ENCODE measurements around the gene SUFU. TPM values are rescaled to one million over a fixed set of nuclear protein-coding genes. Genes with fewer than 3 reads are reported as not detected.

Gene SUFU
- total and polyA plus RNA-seq, 2 of the 8 experiments (the other 6 are each of a cell fraction or from before 2014, with no cell fraction given), result 7.0 to 10.8 TPM

GRCh38 chr10:102629661-102630614, 126.2 kb downstream of the SUFU start (continued):
- TF ChIP-seq RBBP5 (IDR thresholded peaks at IDR 0.05; ENCODE audit: borderline replicate concordance, low read depth, low read length) (0 out of 2 replicates have a peak, but pooled peaks have one; percentile 37), CTCF (IDR thresholded peaks at IDR 0.05; ENCODE audit: control extremely low read depth in 1 of 3, insufficient read depth in 1 of 3, low read depth in 1 of 3, low read length in 3 of 3) (no peak), RNF2 (IDR thresholded peaks at IDR 0.05; ENCODE audit: borderline replicate concordance, low read depth, low read length, missing control alignments, poor library complexity, severe bottlenecking) (no peak), MAX (IDR thresholded peaks at IDR 0.05) (peak; percentile 0; the same call in 1 of the 2 replicates), SIN3A (conservative IDR thresholded peaks at IDR 0.05 in 1 of 2, IDR thresholded peaks at IDR 0.05 in 1 of 2; ENCODE audit: low read depth in 1 of 2, low read length in 2 of 2) (0 out of 4 replicates have a peak, but pooled peaks of 1 of the 2 experiments have one; percentile 48), ZNF274 (IDR thresholded peaks at IDR 0.05; ENCODE audit: borderline replicate concordance, extremely low read depth, low read length) (no peak), BCL11A (IDR thresholded peaks at IDR 0.05; ENCODE audit: low read depth in 2 of 2, low read length in 2 of 2) (no peak), SAP30 (IDR thresholded peaks at IDR 0.05; ENCODE audit: insufficient read depth, insufficient replicate concordance, low read length) (no peak), TEAD4 (IDR thresholded peaks at IDR 0.05; ENCODE audit: low read depth, low read length) (peak; percentile 79)

Data from H1 (cell line).